Kidney tubule cell (primary cell): ENCODE results near the gene BANF2.
"Not testable (repeated sequence)": the region's sequence is repeated elsewhere in the genome, so short reads cannot be mapped to it uniquely, and the experiment has no call there.

Experiments
- DNase-seq: peaks from one replicate; pipeline ENCODE4 v3.0.0-alpha.2; 2018; ENCODE audit warnings: low spot score

The BANF2 gene

DNA sequence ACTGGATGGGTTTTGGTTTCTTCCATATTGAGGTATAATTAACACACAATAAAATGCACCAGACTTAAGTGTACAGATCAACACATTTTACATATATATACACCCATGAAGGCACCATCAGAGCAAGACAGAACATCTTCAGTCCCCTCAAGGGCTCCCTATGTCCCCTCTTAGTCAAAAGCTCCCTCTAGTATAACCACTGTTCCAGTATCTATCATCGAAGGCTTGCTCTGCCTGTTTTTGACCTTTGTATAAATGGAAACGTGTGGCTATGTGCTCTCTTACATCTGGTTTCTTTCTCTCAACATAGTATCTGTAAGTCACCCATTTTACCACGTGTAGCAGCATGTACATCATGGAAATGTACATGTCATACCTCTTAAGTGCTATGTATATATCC lies 66.5 kb downstream of the BANF2 start:
- DNase-seq, result no peak

DNA sequence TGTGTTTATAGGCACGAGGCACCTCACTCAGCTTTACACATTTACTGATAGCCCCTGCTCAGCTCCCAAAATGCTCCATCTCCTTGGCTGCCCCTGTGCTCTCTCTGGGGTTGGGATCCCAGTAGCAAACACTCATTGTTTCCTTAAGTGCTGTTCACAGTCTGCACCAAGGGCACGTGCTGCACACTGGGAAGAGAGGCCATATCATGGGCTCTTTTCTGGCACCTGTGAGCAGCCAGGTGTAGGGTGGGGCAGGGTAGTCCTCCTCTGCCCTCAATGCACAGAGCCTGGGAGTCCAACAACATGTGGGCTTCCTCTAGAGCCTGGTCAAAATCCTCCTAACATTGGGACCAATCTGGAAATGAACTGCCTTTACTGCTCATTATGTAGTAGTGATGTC lies 67.9 kb downstream of the BANF2 start:
- DNase-seq, result no peak

DNA sequence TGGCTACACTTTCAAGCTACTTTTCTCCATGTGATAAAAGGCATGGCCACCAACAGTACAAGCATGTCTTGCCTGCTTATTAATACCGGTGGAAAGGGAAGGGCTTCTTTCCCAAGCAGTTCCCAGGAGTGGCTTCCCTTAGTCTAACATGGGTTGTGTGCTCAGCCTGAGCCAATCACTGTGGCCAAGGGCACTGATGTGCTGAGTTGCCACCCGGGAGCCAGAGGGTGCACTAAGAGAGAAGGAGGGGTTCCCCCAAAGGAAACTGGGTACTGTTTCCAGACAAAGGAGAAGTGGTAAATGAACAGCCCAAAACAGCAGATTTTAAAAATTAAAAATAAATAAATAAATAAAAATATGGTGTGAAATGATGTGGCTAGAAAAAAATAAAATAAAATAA lies 68.5 kb downstream of the BANF2 start:
- no peak for DNase-seq

DNA sequence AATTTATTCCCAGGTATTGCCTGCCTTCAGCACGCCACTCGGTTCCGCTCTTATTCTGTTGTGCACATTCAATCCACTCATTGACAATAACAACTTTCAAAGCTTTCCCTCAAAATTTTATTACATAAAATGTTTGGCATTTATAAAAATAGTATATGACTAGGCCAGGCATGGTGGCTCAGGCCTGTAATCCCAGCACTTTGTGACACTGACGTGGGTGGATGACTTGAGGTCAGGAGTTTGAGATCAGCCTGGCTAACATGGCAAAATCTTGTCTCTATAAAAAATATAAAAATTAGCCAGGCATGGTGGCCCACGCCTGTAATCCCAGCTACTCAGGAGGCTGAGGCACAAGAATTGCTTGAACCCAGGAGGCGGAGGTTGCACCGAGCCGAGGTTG lies 70.0 kb downstream of the BANF2 start:
- DNase-seq, result not testable (repeated sequence)

DNA sequence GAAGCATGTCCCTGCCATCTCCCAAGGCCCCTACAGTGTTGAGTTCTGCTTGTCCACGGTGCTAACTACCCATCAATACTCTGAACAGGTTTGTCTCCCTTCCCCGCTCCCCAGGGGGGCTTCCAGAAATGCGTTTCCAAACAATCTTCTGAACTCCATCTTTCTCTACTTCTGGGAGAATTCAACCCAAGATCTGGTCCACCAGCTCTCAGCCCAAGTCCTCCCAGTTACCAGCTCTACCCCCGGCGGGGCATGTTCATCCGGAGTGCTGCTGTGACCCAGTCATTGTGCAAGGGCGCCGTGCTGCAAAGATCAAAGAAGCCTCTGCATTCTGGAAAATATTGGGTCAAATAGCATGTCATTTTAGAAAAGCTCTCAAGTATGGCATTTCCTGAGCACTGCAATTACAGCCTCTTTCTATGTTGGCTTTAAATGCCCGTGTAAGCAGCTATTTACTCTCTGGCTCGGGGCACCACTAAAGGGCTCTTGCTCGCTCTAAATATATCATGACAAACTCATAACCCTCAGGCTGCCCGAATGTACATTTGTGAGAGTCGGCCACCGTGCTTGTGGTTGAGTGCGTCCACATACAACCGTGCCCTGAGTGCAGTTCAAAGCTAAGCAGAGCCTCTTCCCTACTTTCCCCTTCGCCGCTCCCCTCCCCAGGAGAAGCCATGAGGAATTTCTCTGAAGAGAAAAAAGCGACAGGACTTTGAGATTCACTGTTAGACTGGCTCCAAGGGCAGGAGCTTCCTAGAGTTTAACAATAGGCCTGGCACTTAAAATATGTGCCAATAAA lies 71.6 kb downstream of the BANF2 start:
- DNase-seq, result no peak

DNA sequence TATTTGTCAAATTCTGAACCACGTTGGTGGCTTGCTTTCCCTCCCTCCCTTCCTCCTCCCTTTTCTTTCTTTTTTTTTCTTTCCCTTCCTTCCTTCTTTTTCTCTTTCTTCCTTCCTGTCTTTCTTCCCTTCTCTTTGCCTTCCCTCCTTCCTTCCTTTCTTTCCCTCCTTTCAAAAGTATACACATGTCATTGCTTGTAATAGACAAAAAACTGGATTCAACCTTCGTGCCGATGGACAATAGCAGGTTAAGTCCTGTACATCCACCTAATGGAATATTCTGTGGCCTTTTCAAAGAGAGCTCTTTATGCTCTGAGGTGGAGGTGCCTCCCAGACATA lies 72.2 kb downstream of the BANF2 start:
- DNase-seq, result no peak

DNA sequence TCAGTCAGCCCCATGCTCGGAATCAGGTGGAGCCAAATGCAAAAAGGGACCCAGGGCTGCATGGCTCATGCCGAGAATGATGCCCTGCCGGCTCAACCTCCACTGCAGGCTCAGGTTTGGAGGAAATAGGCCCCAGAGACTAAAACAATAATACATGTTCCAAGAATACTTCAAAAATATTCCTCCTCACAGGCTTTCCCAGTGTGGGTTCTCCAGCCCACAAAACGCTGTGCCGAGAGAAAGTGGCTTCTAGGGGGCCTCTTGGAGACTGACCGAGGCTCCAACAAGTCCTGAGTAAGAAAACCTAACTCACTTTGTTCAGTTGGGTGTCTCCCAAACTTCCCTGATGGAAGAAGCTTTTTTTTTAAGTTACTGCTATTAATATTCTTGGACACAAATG lies 73.9 kb downstream of the BANF2 start:
- DNase-seq, result no peak

DNA sequence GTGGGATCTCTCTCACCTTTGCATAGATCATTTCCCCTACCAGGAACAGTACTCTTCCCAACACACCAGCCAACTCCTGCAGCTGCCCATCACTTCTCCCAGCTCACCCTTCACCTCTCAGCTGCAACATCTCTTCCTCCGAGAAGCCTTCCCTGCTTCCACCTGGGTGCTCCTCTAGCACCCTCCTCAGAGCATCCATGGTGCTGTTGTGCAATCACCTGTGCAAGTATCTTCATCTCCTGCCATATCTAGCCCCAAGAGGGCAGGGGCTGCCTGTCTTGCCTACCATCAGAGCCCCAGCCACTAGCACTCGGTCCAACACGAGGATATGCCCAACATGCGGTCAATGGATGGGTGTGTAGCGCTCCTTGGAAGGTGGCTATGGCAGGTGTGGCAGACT lies 75.8 kb downstream of the BANF2 start:
- no peak for DNase-seq

DNA sequence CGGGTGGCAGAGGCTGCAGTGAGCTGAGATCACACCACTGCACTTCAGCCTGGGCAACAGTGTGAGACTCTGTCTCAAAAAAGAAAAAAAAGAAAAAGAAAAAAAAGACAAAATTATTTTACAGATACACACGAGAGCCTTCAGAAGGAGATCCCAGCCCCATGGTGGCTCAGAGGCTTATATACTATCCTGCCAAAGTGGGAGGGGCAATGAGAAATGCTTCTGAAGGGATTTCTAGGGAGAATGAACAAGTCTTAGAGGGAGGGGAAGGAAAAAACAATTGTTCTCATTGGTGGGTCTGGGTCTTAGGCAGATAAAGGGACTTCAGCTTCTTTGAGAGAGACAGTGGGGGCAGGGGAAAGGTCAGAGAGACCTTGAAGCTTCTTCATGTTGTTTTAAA lies 76.8 kb downstream of the BANF2 start:
- DNase-seq, result no peak

DNA sequence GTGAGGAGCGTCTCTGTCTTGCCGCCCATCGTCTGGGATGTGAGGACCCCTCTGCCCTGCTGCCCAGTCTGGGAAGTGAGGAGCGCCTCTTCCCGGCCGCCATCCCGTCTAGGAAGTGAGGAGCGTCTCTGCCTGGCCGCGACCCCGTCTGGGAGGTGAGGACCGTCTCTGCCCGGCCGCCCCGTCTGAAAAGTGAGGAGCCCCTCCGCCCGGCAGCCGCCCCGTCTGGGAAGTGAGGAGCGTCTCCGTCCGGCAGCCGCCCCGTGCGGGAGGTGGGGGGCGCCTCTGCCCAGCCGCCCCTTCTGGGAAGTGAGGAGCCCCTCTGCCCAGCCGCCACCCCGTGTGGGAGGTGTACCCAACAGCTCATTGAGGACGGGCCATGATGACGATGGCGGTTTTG lies 79.2 kb downstream of the BANF2 start:
- not testable (repeated sequence) for DNase-seq

DNA sequence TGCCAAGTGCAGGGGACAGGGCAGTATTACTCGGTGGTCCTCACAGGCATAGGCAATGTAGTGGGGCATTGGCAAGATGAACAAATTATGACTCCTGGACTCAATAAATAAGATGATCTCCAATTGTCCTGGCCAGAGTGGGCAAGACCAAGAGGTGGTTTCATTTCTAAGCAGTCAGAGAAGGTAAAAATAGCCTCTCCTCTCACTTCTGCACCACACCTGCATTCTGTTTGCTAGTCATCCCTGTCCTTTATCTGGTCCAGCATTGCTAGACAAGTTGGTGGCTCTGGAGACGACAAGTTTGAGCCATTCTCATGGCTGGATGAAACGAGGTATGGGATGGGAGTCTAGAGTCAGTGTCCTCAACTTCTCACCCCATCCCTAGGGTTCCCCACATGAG lies 83.0 kb downstream of the BANF2 start:
- DNase-seq, result no peak

DNA sequence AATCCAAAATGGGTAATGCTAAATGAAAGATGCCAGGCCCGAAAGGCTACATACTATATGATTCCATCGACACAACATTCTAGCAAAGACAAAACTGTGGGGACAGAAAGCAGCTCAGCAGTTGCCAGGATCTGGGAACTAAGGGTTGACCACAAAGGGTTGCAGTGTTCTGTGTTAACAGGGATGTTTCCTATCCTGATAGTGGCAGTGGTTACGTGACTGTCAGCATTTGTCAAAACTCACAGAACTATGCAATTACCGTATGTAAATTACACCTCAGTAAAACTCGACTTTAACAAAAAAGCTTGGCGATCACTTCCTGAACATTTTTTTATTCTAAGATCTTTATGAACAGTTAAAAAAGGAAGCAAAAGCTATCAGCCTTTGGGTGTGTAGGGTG lies 83.9 kb downstream of the BANF2 start:
- no peak for DNase-seq

DNA sequence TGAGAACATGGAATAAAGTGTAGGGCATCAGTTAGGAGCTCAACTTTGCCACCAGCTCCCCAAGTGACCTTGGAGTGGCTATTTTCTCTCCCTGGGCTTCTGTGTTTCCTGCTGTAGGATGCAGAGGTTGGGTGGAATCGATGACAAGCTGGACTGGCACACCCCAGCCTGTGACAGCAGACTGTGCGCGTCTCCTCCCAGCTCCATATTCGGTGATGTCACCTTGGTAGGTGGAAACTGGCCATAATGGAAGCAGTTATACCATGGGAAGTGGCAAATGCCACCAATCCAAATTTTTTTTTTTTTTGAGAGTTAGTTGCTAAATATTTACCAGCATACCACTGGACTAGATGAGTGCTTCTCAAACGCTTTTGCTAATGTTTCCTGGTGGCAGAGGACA lies 85.2 kb downstream of the BANF2 start:
- no peak for DNase-seq
